ENCODE measurements around the gene XXYLT1. TPM values are rescaled to one million over a fixed set of nuclear protein-coding genes. Genes with fewer than 3 reads are reported as not detected.

Gene XXYLT1
- total and polyA plus RNA-seq, 10 of the 15 experiments (the other 5 are each of a cell fraction or from before 2014, with no cell fraction given): 1.2 to 14.2 (median 9.3) TPM

GRCh38 chr3:195149292-195150030 is 121.5 kb downstream of the XXYLT1 start (continued):
- TF ChIP-seq BCLAF1 (IDR thresholded peaks at IDR 0.05): no peak
- no peak for TF ChIP-seq SUZ12 (IDR thresholded peaks at IDR 0.05; ENCODE audit: unreplicated experiment)
- no peak for TF ChIP-seq YBX1 (IDR thresholded peaks at IDR 0.05)
- TF ChIP-seq POLR2A (IDR thresholded peaks at IDR 0.05; ENCODE audit: low read depth, low read length): peak; percentile 68
- TF ChIP-seq SIX5 (IDR thresholded peaks at IDR 0.05; ENCODE audit: low read depth, low read length, severe bottlenecking): no peak
- no peak for TF ChIP-seq MXI1 (IDR thresholded peaks at IDR 0.05; ENCODE audit: low read depth, low read length)
- TF ChIP-seq IRF4 (IDR thresholded peaks at IDR 0.05; ENCODE audit: low read depth, low read length): peak; percentile 52; the same call in 1 of the 2 replicates
- TF ChIP-seq, protein P1, sequence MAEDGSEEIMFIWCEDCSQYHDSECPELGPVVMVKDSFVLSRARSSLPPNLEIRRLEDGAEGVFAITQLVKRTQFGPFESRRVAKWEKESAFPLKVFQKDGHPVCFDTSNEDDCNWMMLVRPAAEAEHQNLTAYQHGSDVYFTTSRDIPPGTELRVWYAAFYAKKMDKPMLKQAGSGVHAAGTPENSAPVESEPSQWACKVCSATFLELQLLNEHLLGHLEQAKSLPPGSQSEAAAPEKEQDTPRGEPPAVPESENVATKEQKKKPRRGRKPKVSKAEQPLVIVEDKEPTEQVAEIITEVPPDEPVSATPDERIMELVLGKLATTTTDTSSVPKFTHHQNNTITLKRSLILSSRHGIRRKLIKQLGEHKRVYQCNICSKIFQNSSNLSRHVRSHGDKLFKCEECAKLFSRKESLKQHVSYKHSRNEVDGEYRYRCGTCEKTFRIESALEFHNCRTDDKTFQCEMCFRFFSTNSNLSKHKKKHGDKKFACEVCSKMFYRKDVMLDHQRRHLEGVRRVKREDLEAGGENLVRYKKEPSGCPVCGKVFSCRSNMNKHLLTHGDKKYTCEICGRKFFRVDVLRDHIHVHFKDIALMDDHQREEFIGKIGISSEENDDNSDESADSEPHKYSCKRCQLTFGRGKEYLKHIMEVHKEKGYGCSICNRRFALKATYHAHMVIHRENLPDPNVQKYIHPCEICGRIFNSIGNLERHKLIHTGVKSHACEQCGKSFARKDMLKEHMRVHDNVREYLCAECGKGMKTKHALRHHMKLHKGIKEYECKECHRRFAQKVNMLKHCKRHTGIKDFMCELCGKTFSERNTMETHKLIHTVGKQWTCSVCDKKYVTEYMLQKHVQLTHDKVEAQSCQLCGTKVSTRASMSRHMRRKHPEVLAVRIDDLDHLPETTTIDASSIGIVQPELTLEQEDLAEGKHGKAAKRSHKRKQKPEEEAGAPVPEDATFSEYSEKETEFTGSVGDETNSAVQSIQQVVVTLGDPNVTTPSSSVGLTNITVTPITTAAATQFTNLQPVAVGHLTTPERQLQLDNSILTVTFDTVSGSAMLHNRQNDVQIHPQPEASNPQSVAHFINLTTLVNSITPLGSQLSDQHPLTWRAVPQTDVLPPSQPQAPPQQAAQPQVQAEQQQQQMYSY (CRISPR knock-in tag; IDR thresholded peaks at IDR 0.05): no peak
